Activated CD4-positive, alpha-beta T cell treated with anti-CD3 and anti-CD28 coated beads, Interleukin-2, amount 50 U/mL, for 1 hour (primary cell): ENCODE data around the gene DNAH8.

Experiments
- DNase-seq: peaks from one replicate; pipeline ENCODE4 v3.0.0-alpha.2; 2020

DNAH8 gene

DNA sequence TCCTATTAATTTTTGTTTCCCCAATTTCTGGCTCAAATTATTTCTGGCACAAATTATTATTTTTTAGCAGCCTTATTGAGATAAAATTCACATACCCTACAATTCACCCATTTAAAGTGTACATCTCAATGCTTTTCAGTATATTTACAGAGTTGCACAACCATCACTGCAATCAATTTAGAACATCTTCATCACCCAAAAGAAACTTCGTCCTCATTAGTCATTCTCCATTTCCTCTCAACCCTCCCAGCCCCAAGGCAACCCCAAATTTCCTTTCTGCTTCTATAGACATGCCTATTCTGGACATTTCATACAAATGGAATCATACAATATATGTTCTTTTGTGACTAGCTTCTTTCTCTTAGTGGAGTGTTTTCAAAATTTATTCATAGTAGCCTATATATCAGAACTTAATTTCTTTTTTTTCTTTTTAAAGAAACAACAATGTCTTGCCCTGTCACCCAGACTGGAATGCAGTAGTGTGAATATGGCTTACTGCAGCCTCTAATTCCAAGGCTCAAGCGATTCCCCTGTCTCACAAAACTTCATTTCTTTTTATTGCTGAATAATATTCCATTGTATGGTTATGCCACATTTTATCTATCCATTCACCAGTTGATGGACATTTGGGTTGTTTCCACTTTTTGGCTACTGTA, 84.5 kb downstream of the DNAH8 start:
- DNase-seq, result no peak

DNA sequence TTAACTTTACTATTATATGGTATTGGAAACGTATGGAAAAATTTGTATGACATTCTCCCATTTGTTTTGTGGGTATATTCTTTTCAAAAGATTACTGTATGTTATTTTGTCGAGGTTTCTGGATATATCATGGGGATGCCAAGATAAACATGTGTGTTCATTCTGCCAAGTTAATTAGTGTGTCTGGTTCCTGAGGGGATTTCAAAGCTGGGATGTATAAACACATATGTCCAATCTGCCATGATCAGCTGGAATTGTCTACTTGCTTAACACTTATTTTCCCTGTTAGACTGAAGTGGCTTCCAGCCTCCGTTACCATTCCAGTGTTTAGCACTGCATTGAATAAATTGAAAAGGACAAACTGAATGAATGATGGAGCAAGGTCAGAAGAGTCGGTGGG, 86.2 kb downstream of the DNAH8 start:
- no peak for DNase-seq

DNA sequence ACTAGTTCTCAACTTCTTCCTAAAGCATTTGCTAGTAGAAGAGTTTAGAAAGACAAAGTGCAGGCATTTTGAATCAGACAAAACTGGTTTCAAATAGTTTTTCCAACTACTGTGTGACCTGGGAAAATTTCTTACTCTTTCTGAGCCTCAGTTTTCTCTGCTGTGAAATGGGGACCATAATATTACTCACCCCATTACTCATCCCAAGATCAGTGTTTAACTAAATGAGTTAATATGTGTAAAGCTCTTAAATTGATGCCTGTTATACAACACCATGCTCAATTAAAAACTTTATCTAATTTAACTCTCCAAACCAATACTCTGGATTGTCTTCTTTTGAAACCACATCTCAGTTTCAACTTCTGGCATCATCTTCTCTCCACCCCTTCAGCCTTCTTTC, 87.4 kb downstream of the DNAH8 start:
- no peak for DNase-seq

DNA sequence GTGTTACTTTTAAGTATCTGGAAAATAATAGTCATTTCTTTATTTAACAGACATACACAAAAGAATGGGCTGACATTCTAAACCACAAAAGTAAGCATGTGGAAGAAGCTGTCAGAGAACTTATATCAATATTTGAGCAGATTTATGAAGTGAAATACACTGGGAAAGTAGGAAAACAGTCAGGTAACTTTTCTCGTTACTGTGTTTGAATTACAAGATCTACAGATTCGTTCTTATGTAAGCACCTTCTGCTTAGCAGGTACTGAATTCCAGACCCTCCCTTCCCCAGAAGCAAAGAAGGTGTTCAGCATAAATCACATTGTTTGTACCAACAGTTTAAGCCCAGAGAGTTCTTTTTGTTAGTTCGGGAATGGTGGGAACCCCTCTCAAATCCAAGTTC, 88.0 kb downstream of the DNAH8 start:
- no peak for DNase-seq

DNA sequence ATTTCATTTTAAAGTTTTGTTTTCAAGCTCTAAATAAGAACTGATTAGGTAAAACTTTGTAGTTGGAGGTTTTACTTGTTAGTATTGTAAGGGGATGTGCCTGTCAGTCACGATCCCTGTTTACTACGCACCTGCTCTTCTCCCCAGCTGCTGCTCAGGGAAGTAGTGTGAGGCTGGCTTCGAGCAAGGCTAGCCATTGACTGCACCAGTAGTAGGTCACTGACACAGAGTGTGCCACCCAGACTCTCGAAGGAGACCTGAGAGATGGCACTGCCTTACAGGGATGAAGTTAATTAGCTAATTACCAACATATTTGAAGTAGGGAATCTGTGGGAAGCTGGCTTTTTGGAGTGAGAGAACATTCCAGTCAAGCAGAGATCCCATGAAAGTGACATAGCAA, 89.2 kb downstream of the DNAH8 start:
- no peak for DNase-seq

DNA sequence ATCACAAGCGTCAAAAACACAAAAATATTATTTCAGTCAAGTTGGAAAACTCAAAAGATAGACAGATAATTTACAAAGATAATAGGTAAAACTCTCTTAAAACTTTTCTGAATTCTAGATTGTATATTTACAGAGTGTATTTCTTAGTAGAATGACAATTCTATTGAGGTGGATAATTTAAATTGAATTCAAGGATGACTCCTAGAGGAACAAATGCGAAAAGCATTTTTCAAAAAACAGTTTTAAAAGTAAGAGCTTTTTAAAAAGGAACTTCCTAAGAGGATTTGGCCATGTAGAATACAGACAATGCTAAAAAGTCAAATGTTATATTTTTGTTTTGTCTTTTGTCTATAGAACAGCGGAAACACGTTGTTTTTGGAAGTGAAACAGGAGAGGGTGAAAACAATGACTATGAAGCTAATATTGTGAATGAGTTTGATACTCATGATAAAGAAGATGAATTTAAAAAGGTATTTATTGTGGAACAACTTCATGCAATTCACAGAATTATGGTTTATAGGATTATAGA, 90.1 kb downstream of the DNAH8 start:
- DNase-seq, result no peak

DNA sequence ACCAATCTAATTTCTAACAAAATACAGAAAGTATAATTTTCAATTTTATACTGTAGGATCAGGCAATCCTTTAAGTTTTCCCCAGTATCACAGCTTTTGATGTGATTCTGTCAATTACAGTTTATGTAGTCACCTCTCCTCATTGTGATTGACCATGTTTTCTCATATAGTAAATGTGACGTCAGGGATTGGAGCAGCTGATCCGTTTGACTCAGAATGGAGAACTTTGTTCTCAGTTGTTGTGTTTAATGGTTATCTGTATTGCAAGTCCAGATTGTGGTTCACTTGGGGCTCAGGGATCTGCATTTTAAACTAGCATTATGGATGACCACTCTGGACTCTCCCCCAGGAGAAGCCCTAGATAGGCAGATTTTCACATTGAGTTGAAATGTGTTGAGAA, 90.6 kb downstream of the DNAH8 start:
- no peak for DNase-seq

DNA sequence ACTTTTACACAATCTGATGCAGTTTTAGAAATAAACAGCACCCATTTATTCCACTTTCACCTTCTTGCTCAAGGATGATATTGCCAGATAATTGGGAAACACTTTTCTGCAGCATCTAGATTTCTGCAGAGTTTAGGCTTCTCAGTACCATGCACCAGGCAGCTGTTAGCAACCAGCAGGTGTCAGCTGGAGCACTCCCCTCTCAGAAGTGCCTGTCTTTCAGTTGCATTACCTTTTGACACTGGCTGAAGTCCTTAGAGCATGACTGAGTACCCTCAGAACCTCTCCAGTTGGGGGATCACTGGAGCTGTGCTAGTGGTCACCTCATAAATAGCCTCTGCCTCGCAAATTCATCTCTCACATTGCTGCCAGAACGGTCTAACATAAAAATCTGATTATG, 91.2 kb downstream of the DNAH8 start:
- no peak for DNase-seq

DNA sequence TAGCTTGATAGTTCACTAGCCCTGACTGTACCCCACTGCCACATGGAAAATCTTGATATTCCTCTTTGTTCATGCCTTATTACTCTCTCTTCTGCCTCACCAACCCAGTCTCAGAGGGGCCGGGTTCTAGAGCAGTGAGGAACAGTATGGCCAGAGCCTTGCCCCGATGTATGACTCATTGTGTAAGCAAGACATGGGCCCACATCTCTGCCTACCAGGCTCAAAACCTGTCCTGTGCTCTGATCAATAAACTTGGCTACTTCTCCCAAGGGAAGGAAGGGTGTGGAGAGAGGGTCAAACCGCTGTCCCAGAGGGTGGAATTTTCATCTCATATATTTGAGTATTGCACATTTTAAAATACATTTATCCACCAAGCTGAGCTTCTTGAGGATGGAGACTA, 91.7 kb downstream of the DNAH8 start:
- DNase-seq, result no peak

DNA sequence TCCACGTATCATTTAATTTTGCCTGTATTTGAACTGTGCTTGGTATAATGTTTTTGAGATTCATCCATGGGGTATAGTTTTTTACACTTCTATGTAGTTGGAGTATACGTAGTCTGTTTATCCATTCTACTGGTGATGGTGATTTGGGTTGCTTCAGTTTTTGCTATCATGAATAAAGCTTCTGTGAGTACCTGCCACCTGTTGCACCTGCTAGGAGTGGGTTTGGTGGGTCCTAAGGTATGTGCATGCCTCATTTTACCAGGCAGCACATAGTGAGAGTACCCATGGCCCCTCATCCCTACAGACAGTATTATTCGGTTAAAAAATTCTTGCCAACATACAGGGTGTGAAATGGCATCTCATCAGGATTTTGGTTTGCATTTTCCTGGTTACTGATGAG, 92.9 kb downstream of the DNAH8 start:
- DNase-seq, result no peak

DNA sequence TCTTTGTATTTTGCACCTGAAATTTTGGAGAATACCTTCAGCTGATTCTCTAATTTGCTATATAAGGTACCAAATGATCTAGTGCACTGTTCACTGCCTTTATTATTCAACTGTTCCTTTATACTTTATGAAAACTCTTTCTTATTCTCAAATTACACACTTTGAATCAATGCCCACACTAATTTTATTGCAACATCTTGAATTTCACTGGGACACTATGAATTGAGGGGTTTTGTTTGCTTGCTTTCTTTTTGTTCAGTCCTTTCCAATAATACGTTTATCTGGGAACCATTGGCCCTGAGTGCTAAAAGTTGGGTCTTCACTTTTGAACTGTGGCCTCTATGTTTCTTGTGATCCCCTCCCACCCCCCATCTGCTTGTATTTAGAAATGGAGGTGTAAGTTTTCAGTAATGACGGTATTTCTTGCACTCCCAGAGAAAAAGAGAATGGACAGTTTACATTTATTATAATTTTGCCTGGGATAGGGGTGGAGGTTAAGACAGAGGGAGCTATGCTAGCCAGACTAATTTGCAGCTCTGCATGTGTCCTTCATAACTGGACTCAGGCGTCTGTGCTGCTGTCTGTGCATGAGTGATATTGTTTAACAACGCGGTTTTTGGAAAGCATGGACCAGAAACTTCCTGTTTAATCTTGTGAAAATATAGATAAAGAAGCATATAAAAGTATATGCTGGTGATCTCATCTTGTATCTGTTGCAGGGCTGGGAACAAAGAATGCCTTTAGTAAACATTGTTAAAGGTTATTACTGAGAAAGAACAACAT, 98.1 kb downstream of the DNAH8 start:
- no peak for DNase-seq

DNA sequence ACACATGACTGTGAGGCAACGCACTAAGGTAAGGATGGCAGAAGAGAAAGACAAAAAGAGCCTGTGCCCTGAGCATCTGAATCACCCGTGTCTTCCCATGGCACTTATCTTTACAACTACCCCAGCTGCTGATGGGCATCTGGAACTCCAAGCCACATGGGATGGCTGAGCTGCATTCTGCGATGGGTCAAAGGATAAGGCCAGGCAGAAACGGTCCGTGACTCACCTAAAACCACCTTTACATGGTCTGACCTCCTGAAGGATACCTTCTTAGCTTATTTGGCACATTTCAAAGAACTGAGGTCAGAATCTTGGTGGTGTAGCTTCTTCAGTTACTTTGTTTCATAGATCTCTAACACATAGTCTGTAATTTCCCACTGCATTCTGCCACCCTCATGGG, 99.7 kb downstream of the DNAH8 start:
- DNase-seq, result no peak

DNA sequence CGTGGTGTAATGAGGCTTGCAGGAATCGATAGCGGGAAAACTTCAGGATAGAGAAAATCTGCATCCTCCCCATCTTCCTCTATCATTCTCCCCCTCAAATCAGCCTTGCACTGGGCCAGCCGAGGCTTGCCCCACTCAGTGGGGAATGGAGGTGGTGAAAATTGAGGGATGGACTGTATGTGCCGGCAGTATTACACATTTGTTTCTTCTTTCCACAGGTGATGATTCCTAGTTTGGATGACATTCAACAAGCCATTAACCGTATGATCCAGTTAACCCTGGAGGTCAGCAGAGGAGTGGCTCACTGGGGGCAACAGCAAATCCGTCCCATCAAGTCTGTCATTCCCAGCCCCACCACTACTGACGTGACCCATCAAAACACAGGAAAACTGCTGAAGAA, 100.1 kb downstream of the DNAH8 start:
- DNase-seq, result no peak

DNA sequence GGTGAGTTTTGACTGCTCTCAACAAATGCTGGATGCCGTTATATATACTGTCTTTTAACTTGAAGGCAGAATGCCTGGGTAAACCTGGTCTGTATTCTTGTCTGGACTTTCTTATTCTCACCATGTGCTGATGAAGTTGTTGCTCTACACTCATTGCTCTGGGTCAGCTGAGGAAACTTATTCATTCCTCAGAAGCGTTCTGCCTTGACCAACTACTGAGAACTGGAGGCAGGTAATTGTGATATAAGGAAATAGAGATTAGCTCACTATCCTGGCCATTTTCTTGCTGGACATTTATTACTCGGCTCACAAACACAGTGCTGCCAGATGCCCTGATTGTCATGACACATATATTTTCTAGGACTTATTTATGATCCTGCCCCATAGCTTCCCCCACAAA, 103.6 kb downstream of the DNAH8 start:
- no peak for DNase-seq

DNA sequence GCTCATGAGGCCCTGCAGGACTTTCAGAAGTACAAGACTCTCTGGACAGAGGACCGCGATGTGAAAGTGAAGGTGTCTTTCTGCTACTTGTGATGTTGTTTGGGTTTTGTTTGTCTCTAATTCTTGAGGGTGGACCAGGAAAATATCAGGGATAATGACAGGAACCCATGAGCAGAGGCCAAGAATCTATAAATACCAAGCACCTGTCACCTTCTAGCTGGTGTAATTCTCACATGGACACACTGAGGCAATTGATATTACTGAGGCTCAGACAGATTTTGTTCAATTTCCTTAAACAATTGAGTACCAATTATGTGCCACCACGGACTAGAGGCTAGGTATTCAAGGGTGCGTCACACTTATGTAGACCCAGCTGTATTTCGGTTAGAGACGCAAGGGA, 107.9 kb downstream of the DNAH8 start:
- no peak for DNase-seq

DNA sequence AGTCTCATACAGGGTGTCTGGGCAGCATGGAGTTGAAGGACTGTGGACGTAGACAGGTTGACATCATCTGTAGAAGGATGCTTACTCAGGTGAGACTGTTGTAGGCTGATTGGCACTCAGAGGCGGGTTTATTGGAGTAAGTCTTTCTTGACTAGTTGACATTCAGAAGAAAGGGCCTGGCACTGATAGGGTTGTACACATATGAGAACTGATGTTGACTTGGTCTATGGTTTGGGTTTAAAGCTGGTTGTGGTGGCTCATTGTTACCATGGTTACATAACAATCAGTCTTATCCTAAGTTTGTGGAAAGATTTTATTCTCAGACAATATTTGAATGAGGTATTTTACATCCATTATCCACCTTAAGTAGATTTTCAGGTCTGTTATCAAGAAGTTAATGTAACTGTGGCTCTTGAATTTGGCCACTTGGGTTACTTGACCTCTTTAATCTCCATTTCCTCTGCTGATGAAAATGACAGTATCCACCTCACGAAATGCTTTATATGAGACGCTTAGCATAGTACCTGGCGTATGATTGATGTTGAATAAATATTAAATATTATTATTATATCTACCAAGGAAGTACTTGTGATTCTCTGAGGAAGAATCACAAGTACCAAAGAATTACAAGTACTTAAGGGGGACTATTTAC, 109.3 kb downstream of the DNAH8 start:
- DNase-seq, result no peak

DNA sequence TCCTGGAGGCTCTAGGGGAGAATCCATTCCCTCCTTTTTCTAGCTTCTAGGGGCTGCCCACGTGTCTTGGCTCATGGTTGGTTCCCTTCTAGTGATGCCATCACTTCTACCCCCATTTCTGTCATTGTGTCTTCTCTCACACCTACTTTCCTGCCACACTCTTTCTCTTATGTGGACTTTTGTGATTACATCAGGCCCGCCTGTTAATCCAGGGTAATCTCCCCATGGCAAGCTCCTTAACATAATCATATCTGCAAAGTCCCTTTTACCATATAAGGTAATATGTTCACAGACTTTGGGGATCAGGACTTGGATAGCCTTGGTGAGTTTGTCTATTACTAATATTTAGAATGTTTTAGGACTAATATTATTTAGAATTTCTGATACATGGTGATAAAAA, 111.9 kb downstream of the DNAH8 start:
- DNase-seq, result no peak

DNA sequence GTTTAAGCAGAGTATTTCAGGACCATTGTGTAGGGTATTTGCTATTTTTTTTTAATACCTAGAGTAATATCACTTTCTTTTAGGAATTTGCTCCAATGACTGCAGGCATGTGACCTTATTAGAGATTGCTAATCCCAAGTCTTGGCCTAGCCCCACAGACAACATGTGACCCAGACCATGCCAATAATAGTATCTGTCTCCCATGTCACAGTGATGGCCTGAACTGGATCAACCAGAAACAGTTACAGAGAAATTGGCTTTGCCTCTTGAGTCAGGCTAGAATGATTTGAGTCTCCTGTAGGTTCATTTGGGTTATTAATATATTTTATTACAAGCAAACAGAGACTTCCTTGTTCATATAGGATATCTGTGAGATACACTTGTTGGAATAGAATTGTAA, 116.8 kb downstream of the DNAH8 start:
- no peak for DNase-seq

DNA sequence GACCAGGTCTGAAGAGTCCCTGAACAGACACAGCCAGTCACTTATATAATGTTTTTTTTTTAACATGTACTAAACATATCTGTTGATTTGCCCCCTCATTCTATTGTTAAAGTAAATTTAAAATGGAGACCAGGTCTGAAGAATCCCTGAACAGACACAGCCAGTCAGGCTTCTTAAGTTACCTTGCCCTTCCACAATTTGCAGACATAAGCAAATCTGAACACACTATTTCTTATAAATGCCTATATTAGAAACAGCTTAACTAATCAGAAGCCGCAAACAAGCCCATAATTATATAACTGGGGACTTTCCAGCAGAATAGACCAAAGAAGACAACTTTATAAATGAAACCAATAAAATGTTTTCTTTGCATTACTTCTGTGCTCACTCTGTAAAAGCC, 118.2 kb downstream of the DNAH8 start:
- DNase-seq, result no peak

DNA sequence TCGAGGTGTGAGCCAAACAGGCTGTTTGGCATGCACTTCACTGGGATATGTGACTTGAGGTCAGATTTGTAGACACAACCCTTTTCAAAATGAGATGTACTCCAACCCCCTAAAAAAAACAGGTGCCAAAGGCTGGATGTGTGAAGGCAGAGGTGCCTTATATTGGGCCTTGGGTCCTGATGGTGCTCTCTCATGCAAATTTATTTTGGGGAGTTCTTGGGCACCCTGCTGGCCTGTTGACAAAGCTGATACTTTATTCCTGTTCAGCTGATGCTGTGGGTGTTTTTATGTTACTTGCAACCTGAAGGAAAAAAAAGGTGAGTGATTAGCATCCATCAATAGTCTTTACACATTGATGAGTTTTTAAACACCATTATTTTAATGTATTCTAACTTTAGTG, 121.5 kb downstream of the DNAH8 start:
- no peak for DNase-seq

DNA sequence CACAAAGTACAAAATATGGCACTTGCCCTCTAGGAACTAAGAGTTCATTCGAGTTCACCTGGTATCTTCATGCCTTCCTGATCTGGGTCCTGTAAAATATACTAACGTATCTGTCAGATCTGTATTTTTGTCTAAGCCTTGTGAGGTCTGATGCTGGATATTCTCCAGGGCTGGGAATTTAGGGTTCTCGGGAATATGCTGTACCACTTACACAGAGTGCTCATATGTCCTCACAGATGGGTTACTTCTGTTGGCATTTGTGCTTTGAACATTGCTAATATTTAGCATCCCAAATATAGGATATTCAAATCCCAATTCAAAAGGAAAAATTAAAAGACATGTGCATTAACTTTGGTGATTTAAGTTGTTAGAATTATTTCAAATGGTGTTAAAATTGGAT, 122.0 kb downstream of the DNAH8 start:
- DNase-seq, result no peak

DNA sequence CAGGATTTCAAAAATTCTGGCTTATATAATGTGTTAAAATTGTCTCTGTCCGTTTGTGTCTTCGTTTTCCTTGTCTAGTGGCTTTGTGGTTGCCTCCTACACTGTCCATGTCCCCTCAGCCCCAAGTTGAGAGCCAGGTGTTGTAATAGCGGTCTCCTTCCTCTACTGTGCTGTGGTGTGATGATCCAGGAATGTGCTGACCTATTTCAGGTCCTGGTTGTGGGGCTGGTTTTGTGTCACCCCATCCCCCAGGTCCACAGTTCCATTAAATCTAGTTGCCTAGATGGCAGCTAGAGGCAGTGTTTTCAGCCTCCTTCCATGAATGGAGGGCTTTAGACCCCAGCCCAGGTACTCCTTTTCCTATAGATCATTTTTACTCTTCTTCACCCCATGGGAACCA, 128.7 kb downstream of the DNAH8 start:
- no peak for DNase-seq

DNA sequence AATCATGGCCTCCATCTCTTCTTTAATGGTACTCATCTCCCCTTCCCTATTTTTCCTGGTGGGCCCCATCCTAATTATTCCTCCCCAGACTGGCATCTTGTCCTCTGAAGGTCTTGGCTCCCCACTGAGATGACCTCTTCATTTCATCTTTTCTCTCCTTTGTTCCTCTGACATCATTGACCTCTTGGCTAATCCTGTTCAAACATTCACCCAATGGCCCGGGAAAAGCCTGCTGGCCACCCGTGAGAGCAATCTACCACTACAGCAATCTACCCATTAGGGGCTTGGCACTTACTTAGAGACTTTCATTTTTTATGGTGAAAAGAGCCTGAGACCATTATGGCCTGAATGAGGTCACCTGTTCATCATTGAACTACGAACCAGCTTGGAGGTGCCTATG, 130.8 kb downstream of the DNAH8 start:
- DNase-seq, result no peak

DNA sequence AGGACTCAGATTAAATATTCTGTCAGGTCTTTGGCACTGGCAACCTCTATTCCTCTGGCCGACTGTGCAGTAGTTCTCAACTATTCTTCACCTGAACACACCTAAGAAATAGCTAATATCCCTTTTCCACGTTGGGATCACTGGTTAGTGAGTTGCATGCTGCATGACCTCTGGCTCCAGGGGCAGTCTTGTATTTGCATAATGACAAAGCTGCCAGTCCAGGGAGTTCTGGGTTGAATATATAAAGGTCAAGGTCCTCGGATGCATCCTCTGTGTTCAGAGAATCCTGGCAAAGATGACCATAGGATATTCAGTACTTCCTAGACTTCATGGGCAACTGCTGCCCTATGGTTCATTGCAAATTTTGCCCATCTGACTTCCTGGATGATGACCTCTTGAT, 131.2 kb downstream of the DNAH8 start:
- no peak for DNase-seq
